GM18520 (cell line): Measurements from ENCODE around the gene SEC31B.

Experiments used
- ATAC-seq: cut with Tn5 transposase; IDR thresholded peaks from one replicate; pipeline ENCODE4 v1.9.1; 2021; ENCODE audit not compliant: unreplicated experiment

SEC31B gene

DNA sequence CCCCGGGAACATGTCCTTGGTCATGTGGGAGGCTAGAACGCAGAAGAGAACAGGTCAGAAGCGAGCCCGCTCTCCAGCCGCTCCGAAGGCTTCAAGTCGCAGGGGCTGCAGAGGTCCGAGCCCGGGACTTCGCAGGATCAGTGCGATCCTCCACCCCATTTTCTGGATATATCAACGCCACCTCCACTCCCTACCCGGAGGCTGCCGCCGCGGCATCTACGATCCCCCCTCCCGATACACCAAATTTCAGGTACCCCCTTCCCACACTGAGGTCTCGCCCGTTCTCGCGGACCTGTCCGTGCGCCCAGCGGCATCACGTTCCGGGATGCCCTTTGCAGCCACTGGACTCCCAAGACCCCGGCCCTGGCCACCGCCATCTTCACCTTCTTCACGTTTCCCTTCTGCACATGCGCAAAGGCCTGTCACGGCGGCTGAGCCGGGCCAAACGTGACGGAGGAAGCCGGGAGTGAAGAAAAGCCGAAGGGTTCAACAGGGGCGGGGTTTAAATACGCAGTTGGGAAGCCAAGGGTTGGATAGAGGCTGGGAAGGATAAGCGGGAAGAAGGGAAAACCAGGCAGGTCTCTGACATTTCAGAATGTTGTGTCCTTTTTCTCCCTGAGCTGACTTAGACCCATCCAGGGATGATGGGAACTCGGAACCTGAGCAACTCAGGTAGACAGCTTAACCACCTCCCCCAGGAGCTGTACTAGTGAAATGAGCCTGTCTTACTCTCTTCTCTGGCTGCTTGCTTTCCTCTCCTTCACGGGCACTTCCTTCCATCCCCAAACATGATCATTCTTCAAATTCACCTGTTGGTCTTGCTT is 10.0 kb upstream of the SEC31B start, which contains the start of gene NDUFB8:
Gene NDUFB8, minus strand, starts transcription at position 397 of the 824 bp plus-strand sequence. Its CDS starts 20 bp downstream, at position 377.
- ATAC-seq = no peak

DNA sequence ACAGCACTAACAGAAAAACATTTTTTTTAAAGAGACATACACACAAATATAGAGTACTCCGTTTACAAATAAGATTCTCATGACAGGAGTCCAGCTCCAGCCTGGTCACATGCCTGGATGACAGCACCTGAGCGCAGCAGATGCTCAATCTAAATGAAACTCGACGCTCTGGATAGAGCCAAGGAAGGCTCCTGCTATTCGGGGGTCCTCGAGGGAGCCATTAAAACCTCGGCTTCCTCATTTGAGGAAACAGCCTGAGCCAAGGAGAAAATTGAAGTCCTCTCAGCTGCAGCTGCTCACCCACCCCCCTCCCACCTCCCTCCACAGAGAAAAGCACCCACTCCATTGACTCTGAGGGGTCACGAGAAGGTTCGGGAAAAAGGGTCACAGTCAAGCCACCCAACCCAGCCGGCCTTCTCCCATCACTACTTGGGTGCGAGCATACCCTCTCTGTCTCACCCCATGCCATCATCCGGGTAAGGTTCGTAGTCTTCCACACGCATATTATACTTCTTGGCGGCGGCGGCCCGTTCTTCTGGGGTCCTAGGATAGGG is 9.3 kb upstream of the SEC31B start:
- ATAC-seq = no peak

DNA sequence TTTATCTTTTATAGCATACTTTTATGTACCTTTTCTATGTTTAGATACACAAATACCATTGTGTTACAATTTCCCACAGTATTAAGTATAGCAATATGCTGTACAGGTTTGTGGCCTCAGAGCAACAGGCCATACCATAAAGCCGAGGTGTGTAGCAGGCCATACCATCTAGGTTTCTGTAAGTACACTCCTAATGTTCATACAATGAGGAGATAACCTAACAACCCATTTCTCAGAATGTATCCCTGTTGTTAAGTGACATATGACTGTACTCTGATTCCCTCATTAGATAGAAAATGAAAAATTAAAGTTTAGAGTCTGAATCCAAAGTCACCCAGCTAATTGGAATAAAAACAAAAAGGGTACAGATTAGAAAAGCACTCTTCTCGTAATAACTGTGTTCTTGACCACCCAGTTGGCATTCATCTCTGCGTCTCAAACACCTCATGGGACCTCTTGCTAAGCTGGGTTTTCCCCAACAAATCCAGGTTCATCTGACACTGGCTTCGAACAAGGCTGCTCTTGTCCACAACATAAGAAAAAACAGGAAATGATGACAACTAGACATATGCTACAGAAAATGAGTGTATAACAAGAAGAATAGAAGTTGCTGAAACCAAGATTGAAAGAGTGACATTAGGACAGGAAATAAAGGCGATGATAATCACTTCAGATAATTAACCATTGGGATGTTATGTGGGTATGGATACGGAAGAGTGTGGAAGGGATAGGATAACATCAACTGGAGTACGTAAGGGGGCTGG is 8.6 kb upstream of the SEC31B start:
- ATAC-seq = no peak

- ATAC-seq = no peak
These were observed 5.0 kb upstream of the SEC31B start for GRCh38 chr10:100524638-100525037.

- ATAC-seq = no peak
These were observed 4.5 kb upstream of the SEC31B start for GRCh38 chr10:100524206-100524605.

GRCh38 chr10:100522945-100523344 is 3.3 kb upstream of the SEC31B start:
- ATAC-seq = no peak

GRCh38 chr10:100522107-100522801 is 2.6 kb upstream of the SEC31B start:
- no peak for ATAC-seq

- no peak for ATAC-seq
These were observed 1.1 kb upstream of the SEC31B start for GRCh38 chr10:100520811-100521210.

DNA sequence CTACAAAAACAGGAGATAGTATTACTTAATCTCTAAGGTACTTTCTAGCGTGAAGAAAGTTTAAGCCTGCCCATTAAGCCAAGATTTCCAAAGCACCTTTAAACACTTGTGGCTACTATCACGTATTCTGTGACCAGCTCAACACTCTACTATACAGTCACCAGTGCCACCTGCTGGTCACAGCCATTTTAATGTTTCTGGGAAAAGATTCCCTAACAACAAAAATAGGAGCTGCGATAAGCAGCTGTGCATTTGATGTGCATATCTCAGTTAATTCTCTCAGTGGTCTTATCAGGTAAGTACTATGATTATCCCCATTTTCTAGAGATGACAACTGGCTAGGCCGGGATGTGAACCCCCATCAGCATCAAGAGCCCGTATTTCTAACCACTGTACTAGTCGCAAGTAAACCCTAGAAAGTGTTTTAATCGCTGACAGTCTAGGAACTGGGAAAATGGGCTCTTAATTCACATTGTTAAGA is 860 bp downstream of the SEC31B start:
- no peak for ATAC-seq

- ATAC-seq = no peak
These were observed 2.8 kb downstream of the SEC31B start for GRCh38 chr10:100516847-100517246.

- ATAC-seq = no peak
These were observed 4.0 kb downstream of the SEC31B start for GRCh38 chr10:100515612-100516011.

DNA sequence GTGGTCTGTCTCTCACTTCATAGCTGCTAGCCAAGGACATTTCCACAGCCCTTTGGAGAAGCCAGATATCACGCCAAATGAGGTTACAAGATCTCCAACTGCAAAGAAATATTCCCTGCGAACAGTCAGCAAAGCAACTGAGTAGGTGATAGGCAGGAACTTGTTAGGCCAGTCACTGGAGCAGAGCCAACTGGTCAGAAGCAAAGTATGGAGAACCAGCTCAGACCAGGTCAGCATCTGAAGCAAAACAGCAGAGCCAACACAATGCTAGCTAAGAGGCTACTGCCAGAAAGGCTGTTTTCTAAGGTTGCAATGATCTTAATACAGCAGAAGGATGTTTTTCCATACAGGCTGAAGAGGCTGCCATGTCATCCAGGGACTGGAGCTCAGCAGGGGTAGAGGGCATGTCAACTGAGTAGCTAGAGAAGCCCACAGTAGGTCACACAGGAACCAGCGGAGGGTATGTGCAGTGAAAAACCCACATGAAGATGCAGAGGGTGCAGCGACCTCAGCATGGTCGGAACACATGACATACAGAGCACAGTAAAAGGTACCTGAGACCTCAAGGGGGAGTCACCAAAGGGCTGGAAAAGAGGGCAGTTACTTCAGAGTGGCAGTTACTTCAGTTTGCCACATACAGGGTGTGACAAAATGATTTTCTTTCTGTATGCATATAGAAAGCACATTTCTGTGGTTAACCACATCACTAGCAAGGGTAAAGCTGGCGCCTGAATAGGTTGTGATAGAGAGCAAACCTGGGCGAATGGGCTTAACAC is 8.9 kb downstream of the SEC31B start:
- no peak for ATAC-seq

GRCh38 chr10:100509241-100509840 is 10.3 kb downstream of the SEC31B start:
- no peak for ATAC-seq

DNA sequence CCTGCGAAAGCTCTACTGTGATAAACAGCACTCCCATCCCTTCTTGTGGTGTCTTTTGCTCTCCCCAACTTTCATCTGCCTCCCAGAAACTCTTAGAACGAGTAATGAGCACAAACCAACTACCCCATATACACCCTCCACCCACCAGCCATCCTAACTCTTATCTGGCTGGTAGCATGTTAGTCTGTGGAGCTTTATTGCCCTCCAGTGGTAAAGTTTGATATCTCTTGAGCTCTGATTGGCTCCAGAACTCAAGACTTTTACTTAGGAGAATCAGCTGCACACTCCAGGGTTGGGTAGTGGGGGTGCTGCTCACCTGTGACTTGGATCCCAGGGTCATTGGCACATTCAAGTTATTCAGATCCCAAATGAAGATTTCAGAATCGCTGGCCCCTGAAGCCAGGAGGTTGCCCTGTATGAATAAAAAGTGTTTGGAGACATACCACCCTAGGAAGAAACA is 10.9 kb downstream of the SEC31B start:
- ATAC-seq = no peak

- no peak for ATAC-seq
These were observed 11.4 kb downstream of the SEC31B start for GRCh38 chr10:100508266-100508665.

DNA sequence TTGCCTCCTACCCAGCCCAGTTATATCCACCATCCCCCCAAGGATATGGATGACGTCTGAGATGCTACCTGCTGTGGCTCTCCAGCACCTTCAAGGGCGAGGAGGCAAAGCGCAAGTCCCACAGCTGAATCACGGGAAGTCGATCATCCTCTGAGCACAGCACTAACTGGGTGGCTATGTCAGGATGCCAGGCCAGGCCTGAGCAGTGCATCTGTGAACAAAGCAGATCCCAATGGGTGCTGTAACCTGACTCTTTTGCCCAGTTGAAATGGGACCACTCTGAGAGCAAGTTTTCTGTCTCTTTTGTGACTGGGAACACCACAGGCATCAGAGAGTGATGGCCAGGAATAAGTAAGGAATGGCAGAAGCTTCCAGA is 12.3 kb downstream of the SEC31B start:
- no peak for ATAC-seq

- no peak for ATAC-seq
These were observed 12.9 kb downstream of the SEC31B start for GRCh38 chr10:100506596-100507356.

DNA sequence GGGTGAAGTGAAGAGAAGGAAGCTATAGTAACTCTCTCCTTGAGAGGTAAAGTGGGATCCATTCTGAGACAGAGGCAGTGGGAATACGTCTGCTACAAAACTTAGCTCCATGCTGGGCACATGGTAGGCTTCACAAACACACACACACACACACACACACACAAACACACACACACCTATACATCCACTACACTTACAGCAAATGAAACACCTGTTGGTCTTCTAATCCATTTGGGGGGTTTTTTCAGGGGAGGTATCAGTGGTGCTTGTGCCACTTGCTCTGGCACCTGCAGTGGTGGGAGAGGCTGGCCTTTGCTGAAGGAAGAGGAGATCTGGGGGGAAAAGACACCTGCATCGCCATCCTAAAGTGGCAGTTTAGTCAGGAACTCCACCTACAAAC is 14.5 kb downstream of the SEC31B start:
- ATAC-seq = no peak

DNA sequence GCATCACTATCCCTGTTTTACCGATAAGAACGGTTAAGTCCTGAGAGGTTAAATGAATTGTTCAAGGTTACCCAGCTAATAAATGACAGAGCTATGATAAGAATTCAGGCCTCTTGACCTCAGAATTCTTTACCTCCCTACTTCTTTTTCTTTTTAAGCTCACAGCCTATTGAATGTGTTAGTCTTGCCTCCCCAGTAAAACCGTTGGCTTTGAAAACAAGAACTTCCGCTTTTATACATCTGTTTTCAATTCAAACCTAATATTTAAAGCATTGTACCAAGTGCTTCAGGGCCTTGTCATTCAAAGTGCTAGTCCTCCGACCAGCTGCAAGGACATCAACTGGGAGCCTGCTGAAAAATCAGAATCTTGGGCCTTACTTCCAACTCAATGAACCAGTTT is 15.6 kb downstream of the SEC31B start:
- no peak for ATAC-seq
